ENCODE results near the gene HHAT. TPM values are rescaled to one million over a fixed set of nuclear protein-coding genes. Genes with fewer than 3 reads are reported as not detected.
"Not testable (repeated sequence)": the region's sequence is repeated elsewhere in the genome, so short reads cannot be mapped to it uniquely, and the experiment has no call there.

Gene HHAT
- total RNA-seq, 1 donor from 2014 or later, result 19.9 TPM

GRCh38 chr1:210645582-210646257, 317.0 kb downstream of the HHAT start:
- DNase-seq (ENCODE audit: low spot score), result no peak

GRCh38 chr1:210646258-210646616, 317.5 kb downstream of the HHAT start:
- DNase-seq (ENCODE audit: low spot score), result no peak

GRCh38 chr1:210647406-210648333, 319.0 kb downstream of the HHAT start:
- no peak for DNase-seq (ENCODE audit: low spot score)

GRCh38 chr1:210648588-210649269, 320.0 kb downstream of the HHAT start:
- no peak for DNase-seq (ENCODE audit: low spot score)

GRCh38 chr1:210650403-210650802, 321.7 kb downstream of the HHAT start:
- DNase-seq (ENCODE audit: low spot score), result no peak

- no peak for DNase-seq (ENCODE audit: low spot score)
These were observed 323.7 kb downstream of the HHAT start for GRCh38 chr1:210652329-210652954.

- DNase-seq (ENCODE audit: low spot score), result no peak
These were observed 325.1 kb downstream of the HHAT start for GRCh38 chr1:210653771-210654170.

GRCh38 chr1:210654176-210654981, 325.7 kb downstream of the HHAT start:
- DNase-seq (ENCODE audit: low spot score), result no peak

GRCh38 chr1:210655511-210655910, 326.8 kb downstream of the HHAT start:
- no peak for DNase-seq (ENCODE audit: low spot score)

GRCh38 chr1:210657806-210658205, 329.1 kb downstream of the HHAT start:
- DNase-seq (ENCODE audit: low spot score), result no peak

GRCh38 chr1:210661520-210661919, 332.8 kb downstream of the HHAT start:
- not testable (repeated sequence) for DNase-seq (ENCODE audit: low spot score)

- DNase-seq (ENCODE audit: low spot score), result no peak
These were observed 333.8 kb downstream of the HHAT start for GRCh38 chr1:210662291-210663050.

GRCh38 chr1:210663730-210664573, 335.2 kb downstream of the HHAT start:
- DNase-seq (ENCODE audit: low spot score), result no peak

GRCh38 chr1:210669951-210670350, 341.2 kb downstream of the HHAT start:
- no peak for DNase-seq (ENCODE audit: low spot score)

GRCh38 chr1:210674151-210674550, 345.4 kb downstream of the HHAT start:
- DNase-seq (ENCODE audit: low spot score), result no peak

- DNase-seq (ENCODE audit: low spot score), result no peak
These were observed 347.8 kb downstream of the HHAT start for GRCh38 chr1:210676539-210676938.

GRCh38 chr1:210677533-210677932, 348.8 kb downstream of the HHAT start:
- no peak for DNase-seq (ENCODE audit: low spot score)

- DNase-seq (ENCODE audit: low spot score), result no peak
These were observed 349.6 kb downstream of the HHAT start for GRCh38 chr1:210678306-210678705.

GRCh38 chr1:210681158-210681557, 352.5 kb downstream of the HHAT start:
- no peak for DNase-seq (ENCODE audit: low spot score)

Measured in ureter (tissue), 1 donor.